Superior temporal gyrus (tissue), 1 donor: ENCODE measurements around the gene CLSTN3.
"Not testable (repeated sequence)": the region's sequence is repeated elsewhere in the genome, so short reads cannot be mapped to it uniquely, and the experiment has no call there.

Source experiments
- DNase-seq: peaks from one replicate; pipeline ENCODE4 v3.0.0-alpha.2; 2016; ENCODE audit errors: extremely low spot score

Gene CLSTN3

GRCh38 chr12:7103837-7104584, 26.2 kb upstream of the CLSTN3 start:
- no peak for DNase-seq

GRCh38 chr12:7106082-7106481, 24.1 kb upstream of the CLSTN3 start:
- no peak for DNase-seq

GRCh38 chr12:7107181-7107580, 23.0 kb upstream of the CLSTN3 start:
- not testable (repeated sequence) for DNase-seq

DNA sequence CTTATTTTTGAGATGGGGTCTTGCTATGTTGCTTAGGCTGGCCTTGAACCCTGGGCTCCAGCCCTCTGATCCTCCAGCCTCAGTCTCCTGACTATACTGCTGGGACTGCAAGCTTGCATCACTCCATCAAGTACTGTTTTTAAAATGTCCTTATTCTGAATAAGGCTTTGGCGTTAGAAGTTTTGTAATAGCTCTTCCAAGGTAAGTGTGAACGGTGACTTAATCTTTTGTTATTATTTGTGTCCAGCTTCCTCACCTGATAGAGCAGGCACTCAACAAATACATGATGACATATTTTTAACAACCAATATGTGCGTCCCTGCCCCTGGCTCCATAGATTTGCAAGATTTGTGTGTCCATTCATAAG, 22.6 kb upstream of the CLSTN3 start:
- DNase-seq, result no peak

DNA sequence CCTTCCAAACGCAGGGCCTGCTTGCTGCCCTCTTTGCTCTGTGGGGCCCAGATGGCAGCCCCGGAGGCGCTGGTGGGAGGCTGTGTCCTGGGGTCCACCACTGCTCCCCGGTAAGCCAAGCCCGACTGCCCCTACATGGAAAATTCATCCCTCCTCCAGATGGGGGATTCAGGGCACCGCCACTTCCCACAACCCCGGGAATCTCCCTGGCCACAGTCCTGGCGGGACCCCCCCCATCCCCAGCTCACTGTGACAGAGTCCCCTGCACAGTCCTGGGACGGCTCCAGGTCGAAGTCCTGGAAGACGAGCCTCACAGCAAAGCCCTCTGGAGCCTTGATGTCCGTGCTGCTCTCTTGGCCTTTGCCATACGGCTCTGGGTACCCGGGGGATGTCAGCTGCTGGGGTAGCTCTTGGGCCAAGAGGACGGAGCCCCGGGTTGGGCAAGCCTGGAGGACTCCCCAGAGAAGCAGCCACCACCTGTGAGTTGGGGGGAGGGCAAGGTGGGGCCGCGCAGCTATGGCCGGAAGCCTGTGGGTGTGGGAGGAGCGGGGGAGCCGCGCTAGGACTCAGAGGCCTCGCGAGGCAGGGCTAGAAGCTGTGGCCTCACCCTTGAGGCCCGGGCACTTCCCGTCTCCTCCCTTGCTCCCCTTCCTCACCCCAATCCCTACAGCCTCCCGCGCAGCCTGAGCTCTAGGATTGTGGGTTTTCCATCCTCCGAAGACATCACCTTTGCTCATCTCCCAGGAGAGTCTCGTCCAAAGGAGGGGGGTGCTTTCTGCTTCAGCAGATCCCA, 22.0 kb upstream of the CLSTN3 start:
- peak; percentile 9 for DNase-seq

DNA sequence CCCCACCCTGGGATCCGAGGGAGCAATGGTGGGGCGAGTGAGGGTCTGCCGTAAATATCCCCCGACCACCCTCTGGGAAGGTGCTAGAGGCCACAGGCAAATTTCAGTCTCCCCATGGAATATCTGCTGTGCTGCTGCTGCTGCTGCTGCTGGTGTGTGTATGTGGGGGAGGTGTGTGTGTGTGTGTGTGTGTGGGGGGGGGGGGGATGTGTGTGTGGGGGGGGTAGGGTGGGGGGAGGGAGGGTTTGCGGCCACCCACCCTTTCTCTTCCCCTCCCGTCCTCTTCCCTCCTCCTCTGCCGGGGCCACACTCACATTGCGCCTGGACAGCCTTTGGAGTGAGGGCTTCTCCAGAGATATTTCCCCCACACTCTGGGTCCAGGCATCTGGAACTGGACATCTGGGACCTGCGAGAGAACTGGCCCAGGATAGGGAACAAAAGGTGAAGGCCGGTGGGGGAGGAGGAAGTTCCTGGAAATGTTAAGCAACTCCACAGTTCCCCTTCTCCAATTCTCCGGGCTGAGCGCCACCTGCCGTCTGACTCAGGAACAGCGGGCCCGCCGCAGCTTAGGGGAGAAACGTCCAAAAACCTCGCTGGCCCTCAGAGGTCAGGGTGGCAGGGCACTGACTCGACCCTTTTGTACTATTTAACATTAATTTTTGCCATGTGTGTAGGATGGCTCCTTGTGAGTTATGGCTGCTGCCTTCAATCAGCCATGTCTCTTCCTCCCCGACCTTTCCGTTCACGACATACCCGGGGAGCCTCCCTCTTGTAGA, 21.2 kb upstream of the CLSTN3 start, which contains the start of gene C1RL:
C1RL (minus strand) TSS at position 419 of the 776 bp plus-strand sequence; CDS start at position 385, 34 bp downstream.
- DNase-seq, result peak; percentile 79

GRCh38 chr12:7109572-7109920, 20.6 kb upstream of the CLSTN3 start:
- DNase-seq, result no peak

GRCh38 chr12:7110661-7111060, 19.5 kb upstream of the CLSTN3 start:
- no peak for DNase-seq

- no peak for DNase-seq
Measured at GRCh38 chr12:7112041-7112440, 18.1 kb upstream of the CLSTN3 start.

DNA sequence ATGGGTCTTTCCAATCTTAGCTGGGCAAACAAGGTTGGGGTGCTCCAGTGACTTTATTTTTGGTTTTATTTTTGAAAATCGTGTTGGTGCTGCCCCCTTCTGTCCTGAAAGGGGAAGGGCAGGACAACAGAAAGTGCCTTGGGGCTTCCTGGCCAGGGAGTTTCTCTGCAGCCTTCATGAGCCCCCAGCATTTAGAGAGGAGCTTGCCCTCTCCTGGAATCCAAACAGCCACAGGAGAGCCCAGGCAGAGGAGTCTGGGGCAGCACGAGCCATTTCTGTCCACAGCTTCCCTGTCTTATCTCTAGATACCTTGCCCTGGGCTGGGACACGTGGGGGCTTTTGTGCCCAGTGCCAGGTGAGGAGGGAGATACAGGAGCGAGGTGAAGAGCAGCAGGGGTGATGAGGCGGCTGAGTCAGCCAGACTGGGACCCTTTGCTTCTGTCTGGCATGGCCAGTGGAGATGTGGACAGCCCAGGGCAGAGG, 16.7 kb upstream of the CLSTN3 start:
- peak; percentile 45 for DNase-seq

DNA sequence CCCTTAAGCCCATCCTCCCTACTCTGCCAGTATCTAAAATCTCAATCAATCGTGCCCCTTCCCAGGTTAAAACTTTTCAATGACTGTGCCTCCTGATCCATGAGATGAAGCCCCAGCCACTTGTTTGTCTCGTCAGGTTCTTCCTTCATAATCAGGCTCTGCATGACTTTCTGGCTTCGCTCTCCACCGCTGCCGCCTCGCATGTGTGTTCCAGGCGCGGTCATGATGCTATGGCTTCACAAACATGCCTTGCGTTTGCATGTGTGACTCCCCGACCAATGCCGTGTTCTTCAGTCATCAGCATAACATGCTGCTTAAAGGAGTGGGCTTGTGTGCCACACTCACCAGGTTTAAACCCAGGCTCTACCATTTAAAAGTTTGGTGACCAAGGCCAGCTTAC, 16.2 kb upstream of the CLSTN3 start:
- no peak for DNase-seq

DNA sequence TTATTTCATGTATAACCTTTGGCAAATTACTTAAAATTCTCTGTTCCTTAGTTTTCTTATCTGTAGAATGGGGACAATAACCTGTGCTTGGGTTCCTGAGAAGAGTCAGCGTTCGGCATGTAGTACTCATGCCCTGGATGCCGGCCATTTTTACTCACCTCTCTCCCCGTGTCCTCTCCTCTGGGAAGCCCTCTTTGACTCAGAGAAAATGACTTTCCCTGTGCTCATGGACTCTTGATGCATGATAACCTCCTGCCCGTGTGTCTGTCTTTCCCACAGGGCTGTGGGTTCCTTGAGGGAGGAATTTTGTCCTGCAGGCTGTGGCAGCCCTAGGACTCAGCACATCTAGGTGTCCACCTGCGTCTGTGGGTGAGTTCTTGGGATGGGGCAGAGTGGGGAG, 15.3 kb upstream of the CLSTN3 start:
- no peak for DNase-seq

DNA sequence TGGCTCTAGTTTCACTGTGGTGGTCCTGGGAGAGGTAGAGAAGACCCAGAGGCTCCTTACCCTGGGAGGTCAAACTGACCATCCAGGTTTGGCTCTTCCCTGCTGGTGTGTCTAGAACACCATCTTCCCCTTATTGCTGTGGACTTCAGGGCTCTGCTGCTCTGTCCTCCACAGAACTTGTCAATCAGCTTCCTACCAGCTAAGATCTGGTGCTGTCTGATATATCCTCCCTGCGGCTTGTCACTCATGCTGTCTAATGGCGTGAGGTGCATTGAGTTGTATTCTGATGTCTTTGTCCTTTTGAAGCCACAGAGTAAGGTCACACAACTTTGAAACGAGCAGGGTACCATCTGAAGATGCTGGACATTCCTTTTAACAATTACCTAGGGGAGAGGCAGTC, 14.0 kb upstream of the CLSTN3 start:
- DNase-seq, result no peak

DNA sequence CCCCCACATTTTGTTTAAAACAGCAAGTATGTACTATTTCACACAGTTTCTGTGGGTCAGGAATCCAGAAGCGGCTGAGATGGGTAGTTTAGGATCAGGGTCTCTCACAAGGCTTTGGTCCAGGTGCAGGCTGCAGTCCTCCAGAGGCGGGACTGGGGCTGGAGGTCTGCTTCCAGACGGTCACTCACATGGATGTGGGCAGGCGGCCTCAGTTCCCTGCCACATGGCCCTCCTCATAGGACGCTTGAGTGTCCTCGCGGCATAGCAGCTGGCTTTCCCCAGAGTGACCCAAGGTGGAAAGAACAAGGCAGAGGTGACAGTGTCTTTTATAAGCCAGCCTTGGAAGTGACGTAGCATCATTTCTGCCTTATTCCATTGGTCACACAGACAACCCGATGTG, 13.3 kb upstream of the CLSTN3 start:
- no peak for DNase-seq

DNA sequence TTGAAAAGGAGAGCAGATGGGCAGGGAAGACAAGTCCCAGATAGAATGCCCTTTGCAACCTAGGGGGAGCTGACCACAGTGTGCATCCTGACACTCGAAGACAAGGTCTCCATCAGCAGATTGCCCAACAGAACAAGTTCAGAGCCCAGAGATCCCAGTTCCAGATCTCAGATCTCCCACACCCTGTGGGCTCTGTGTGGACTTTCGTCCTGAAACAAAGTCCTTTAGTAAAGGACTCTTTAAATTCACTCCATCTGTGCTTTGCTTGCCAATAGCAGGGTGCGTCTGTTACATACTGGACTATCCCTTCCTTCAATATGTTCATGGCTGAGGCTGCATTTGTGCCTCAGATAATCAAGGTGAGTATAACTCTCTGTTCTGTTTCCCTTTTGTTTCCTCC, 12.5 kb upstream of the CLSTN3 start:
- no peak for DNase-seq

GRCh38 chr12:7118881-7119280, 11.3 kb upstream of the CLSTN3 start:
- no peak for DNase-seq

GRCh38 chr12:7120166-7120565, 10.0 kb upstream of the CLSTN3 start:
- no peak for DNase-seq

DNA sequence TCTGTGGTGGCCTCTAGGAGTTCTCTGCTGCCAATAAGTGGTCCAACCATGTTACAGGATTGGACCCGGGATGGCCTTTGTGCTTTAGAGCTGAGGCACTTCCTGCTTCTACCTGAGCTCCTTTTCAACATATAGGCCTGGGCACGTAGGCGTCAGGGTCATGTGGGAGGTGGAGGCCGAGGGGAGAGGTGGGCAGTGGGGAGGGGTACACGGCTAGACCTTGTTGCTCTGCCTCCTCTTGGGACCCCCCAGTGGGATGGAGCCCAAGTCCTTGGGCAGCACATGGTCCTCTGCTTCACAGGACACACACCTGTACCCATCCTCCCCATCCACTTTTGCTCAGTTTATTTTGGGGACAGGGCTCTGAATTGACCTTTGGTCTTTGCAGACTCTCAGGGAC, 8.8 kb upstream of the CLSTN3 start:
- no peak for DNase-seq

GRCh38 chr12:7122811-7123769, 7.1 kb upstream of the CLSTN3 start:
- no peak for DNase-seq

GRCh38 chr12:7123806-7124522, 6.2 kb upstream of the CLSTN3 start:
- DNase-seq, result no peak
